SK-N-MC (cell line): ENCODE results near the gene TEX53.

Source experiments
- EZH2 ChIP-seq: fragments of 200-600 bp; sonication (generic); IDR thresholded peaks from one replicate; pipeline ENCODE4 v1.6.1; 2017; ENCODE audit warnings: antibody characterized with exemption
- POLR2AphosphoS5 ChIP-seq: IDR thresholded peaks from 2 replicates; pipeline ENCODE4 v1.6.1; 2012; ENCODE audit warnings: mild to moderate bottlenecking, low read depth, low read length, borderline replicate concordance

GRCh38 chr9:114619191-114619761 is 38.3 kb downstream of the TEX53 start:
- TF ChIP-seq EZH2 (no peak), POLR2AphosphoS5 (no peak)
